Raji (cell line): ENCODE data around the gene CEP95.
A peak's percentile ranks its signal among the peaks of the same experiment; 100 is the strongest.

Source experiments
- POLR2A ChIP-seq: IDR thresholded peaks from 2 replicates; pipeline ENCODE4 v1.6.1; 2011; ENCODE audit warnings: low read depth, low read length, control low read depth; ENCODE audit not compliant: insufficient read depth

Gene CEP95

GRCh38 chr17:64492481-64493109 is 14.2 kb upstream of the CEP95 start:
- no peak for TF ChIP-seq POLR2A

- no peak for TF ChIP-seq POLR2A
Measured at GRCh38 chr17:64494121-64494520, 12.7 kb upstream of the CEP95 start.

- no peak for TF ChIP-seq POLR2A
Measured at GRCh38 chr17:64496348-64496785, 10.4 kb upstream of the CEP95 start.

GRCh38 chr17:64496786-64497564 is 9.8 kb upstream of the CEP95 start, which contains the start of gene POLG2:
Gene POLG2, minus strand, starts transcription at chr17:64497054. Its CDS starts 86 bp downstream, at chr17:64496968.
- peak; percentile 99 for TF ChIP-seq POLR2A

GRCh38 chr17:64497565-64498035 is 9.2 kb upstream of the CEP95 start:
- no peak for TF ChIP-seq POLR2A

- no peak for TF ChIP-seq POLR2A
Measured at GRCh38 chr17:64498308-64499203, 8.2 kb upstream of the CEP95 start.

GRCh38 chr17:64499805-64500486 is 6.8 kb upstream of the CEP95 start:
- no peak for TF ChIP-seq POLR2A

- no peak for TF ChIP-seq POLR2A
Measured at GRCh38 chr17:64500487-64500859, 6.3 kb upstream of the CEP95 start.

GRCh38 chr17:64500862-64501765 is 5.7 kb upstream of the CEP95 start:
- TF ChIP-seq POLR2A: no peak

- no peak for TF ChIP-seq POLR2A
Measured at GRCh38 chr17:64502021-64502420, 4.8 kb upstream of the CEP95 start.

- TF ChIP-seq POLR2A: no peak
Measured at GRCh38 chr17:64502809-64503208, 4.0 kb upstream of the CEP95 start.

- no peak for TF ChIP-seq POLR2A
Measured at GRCh38 chr17:64503341-64503740, 3.4 kb upstream of the CEP95 start.

- TF ChIP-seq POLR2A: no peak
Measured at GRCh38 chr17:64503821-64504768, 2.7 kb upstream of the CEP95 start.
